ENCODE data around the gene CRISP1.

Gene CRISP1

GRCh38 chr6:49888742-49889431, 22.6 kb upstream of the CRISP1 start:
- DNase-seq (ENCODE audit: extremely low read depth, low read depth), result no peak
- H3K4me3 ChIP-seq (replicated peaks; ENCODE audit: low read depth, low read length), result no peak overlapping the region
- no peak for TF ChIP-seq CTCF (IDR thresholded peaks at IDR 0.05; ENCODE audit: low read depth, low read length, missing control alignments)

- DNase-seq (ENCODE audit: extremely low read depth, low read depth), result no peak
- no peak overlapping the region for H3K4me3 ChIP-seq (replicated peaks; ENCODE audit: low read depth, low read length)
- TF ChIP-seq CTCF (IDR thresholded peaks at IDR 0.05; ENCODE audit: low read depth, low read length, missing control alignments), result no peak
Measured at GRCh38 chr6:49868951-49869529, 2.7 kb upstream of the CRISP1 start.

GRCh38 chr6:49856282-49856681, 10.1 kb downstream of the CRISP1 start:
- no peak for DNase-seq (ENCODE audit: extremely low read depth, low read depth)
- TF ChIP-seq CTCF (IDR thresholded peaks at IDR 0.05; ENCODE audit: low read depth, low read length, missing control alignments), result no peak
- no peak overlapping the region for H3K4me3 ChIP-seq (replicated peaks; ENCODE audit: low read depth, low read length)

GRCh38 chr6:49855221-49855620, 11.1 kb downstream of the CRISP1 start:
- H3K4me3 ChIP-seq (replicated peaks; ENCODE audit: low read depth, low read length), result no peak overlapping the region
- TF ChIP-seq CTCF (IDR thresholded peaks at IDR 0.05; ENCODE audit: low read depth, low read length, missing control alignments), result no peak
- no peak for DNase-seq (ENCODE audit: extremely low read depth, low read depth)

DNA sequence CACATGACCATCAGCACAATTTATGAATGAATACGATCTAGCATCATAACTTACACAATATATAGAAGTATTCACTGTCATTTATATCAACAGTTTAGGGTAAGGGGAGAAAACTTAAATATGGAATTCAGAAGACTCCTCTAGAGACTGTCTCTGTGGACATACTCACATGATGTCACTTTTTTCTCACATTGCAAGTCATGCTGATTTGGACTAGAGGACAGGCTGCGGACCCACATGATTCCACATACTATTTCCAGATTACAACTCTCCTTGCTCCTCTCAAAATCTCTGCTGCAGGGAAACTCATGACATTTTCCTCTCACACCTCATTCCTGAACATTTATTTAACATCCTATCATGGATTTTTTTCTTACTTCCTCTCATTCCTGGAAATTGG, 13.4 kb downstream of the CRISP1 start:
- DNase-seq (ENCODE audit: extremely low read depth, low read depth), result no peak
- TF ChIP-seq CTCF (IDR thresholded peaks at IDR 0.05; ENCODE audit: low read depth, low read length, missing control alignments), result no peak
- H3K4me3 ChIP-seq (replicated peaks; ENCODE audit: low read depth, low read length), result no peak overlapping the region

DNA sequence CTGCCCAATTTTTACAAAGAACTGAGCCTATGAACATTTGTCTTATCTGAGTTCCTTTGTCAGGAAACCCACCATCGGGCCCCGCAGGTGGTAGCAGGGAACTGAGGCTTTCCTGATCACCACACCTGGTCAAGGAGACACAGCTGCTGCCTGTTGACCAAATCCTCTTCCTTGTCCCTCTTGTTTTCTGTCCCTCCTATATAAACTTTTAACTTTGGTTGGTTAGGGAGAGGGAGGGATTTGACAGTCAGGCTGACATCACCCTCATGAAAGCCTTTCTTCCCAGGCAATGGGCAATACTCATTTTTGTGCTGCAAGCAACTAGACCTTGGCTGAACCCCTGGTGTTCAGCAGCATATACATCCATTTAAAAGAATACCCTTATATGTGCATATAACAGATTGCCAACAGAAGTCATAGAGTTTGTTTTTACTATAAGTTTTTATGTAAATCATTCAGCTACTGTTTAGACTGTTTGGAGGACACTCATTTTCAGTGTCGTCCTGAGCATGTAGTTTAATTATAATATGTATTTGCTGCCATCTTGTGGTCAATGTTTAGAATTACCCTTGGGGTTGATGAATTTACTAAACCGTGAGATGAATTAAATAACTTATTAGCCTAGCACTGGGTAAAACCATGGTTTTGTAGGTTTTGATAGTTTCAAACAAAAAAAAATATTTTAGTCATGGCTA, 17.0 kb downstream of the CRISP1 start:
- no peak overlapping the region for H3K4me3 ChIP-seq (replicated peaks; ENCODE audit: low read depth, low read length)
- peak; percentile 22 for TF ChIP-seq CTCF (IDR thresholded peaks at IDR 0.05; ENCODE audit: low read depth, low read length, missing control alignments)
- DNase-seq (ENCODE audit: extremely low read depth, low read depth), result peak; percentile 19

Data from HFF-Myc (cell line).